NCI-H2107 treated with DMSO at 0.1 percent for 48 hours (cell line): ENCODE measurements around the gene MICAL3.
A peak's percentile ranks its signal among the peaks of the same experiment; 100 is the strongest.

Experiments
- DNase-seq: peaks from one replicate; lab custom pipeline; 2025; ENCODE audit not compliant: unreplicated experiment; lab: John Stamatoyannopoulos, UW

Gene MICAL3

DNA sequence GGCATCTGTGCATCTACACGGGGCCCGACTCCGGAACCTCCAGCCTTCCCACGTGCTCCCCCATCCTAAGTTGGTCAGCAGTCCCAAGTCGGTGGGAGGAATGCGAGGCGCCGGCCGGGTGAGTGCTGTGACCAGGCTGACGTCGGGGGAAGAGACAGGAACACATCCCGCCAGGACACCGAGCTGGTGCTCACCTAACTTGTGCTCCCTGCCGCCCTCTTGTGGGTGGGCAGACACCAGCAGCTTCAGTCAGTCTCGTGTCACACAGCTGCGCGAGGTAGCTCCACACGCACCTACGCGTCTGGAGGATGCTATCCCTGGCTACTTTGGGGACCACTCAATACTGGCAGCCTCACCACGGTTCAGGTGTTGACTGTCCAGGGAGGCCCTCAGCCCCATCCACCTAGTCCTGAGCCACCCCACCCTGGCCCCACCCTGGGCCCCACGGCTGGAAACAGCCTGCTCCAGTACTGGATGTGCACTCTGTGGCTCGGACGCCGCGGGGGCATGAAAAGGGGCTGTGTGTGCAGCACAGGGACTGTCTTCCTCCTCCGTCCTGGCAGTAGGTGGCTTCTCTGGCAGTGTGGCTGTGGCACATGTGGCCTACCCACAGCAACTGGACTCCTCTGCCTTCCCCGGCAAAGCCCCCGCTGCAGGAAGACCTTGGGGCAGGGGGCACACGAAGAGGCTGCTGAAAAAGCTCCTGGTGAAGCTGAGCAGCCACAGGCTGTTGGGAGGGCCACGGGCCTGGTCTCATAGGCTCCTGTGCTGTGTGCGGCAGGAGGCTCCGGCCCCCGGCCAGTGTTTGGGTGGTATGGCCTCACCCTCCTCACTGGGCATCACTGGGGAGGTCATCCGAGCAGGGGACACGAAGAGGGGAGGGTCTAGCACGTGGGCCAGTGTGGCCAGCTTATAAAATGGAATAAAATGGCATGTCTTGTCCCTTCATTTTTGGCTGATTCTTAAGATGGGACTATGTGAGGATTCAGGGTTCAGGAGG is 238.9 kb downstream of the MICAL3 start:
- DNase-seq, result no peak

GRCh38 chr22:17784776-17785175 is 239.6 kb downstream of the MICAL3 start:
- no peak for DNase-seq

- DNase-seq, result no peak
Observed at GRCh38 chr22:17783773-17784480, 240.4 kb downstream of the MICAL3 start.

DNA sequence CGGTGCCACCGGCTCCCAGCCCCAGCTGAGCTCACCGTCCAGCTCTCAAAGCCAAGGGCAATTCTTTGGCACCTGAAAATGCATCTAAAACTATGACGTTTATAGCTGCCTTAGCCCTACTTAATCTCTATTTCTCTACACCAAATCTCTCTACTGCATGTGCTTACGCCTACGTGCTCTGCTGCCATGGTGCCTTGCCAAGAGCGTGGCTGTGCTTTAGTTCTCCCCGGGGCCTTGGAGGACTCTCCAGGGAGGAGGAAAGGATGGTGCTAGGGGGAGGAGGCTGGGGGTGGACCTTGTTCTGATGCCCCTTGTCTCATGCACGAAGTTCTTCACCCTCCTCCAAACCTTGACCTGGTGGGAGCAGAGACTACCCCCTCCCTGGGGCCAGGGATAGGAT is 241.0 kb downstream of the MICAL3 start:
- no peak for DNase-seq

GRCh38 chr22:17782621-17783020 is 241.7 kb downstream of the MICAL3 start:
- no peak for DNase-seq

DNA sequence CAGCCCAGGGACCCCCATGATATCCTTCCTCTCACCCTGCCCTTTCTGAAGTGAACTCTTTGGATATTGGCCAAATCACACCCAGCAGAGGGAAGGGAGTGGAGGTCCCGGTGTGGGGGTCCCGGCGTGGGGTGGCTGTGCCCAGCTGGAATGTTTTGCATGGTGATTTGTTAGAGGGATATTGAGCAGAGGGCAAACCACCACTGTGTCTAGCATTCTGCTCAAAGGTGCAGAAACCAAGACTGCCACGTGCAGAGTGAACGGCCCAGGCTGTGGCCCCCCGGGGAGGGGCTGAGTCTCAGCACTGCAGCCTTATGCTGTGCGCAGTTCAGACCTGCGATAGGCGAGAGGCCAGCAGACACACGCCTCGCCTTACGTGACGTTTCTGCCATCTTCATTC is 242.2 kb downstream of the MICAL3 start:
- DNase-seq, result no peak

GRCh38 chr22:17781319-17782031 is 242.9 kb downstream of the MICAL3 start:
- DNase-seq, result no peak

- no peak for DNase-seq
Observed at GRCh38 chr22:17780741-17781318, 243.5 kb downstream of the MICAL3 start.

DNA sequence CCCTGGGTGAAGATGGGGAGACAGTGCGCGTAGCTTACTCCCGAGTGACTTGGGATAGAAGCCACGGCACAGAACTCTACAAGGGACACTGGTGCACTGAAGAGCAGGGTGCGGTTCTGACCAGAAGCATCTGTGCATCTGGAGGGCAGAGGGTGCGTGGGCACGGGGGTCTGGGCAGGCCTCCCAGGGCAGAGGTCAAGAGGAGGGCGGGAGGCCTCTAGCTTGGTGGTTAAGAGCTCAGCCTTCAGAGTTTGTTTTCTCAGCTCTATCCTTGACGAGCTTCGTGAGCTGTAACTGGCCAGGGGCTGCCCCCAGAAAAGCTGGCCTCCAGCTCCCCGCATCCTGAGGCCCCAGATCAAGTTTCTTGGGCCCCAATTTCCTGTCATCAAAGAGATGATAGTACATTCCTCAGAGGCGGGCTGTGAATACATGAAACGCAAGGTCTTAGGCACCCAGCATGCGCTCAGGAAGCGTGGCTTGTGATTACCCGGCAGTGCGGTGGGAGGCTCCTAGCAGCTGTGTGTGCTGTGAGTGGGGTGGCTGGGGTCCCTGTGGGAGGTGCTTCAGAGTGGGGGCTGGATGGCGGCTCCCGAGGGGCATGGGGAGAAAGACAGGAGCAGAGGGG is 244.1 kb downstream of the MICAL3 start:
- DNase-seq, result no peak

GRCh38 chr22:17779286-17780115 is 244.9 kb downstream of the MICAL3 start:
- DNase-seq, result peak; percentile 48

DNA sequence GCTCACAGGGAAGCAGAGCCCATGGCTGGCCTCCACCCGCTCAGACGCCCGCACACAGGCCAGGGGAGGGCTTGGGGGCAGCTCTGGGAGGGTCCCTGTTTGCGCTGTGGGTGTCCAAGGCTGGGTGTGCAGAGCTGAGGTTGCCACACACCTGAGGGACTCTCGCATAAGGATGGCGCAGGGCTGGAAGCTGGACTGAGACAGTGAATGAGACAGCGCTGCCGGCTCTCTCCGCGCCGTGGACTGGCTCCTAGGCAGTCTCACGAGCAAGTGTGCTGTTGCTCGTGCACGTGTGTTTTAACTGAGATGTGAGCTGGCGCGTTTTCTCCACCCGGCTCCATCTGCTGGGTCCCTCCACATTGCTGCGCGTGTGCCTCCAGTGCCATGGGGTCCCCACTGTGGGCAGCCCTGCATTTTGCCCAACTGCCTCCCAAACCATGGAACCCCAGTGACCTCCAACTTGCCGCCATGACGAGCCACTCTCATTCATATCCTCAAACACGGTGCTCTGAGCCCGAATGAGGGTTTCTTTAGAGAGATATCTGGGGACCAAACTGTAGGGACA is 245.9 kb downstream of the MICAL3 start:
- DNase-seq, result no peak

DNA sequence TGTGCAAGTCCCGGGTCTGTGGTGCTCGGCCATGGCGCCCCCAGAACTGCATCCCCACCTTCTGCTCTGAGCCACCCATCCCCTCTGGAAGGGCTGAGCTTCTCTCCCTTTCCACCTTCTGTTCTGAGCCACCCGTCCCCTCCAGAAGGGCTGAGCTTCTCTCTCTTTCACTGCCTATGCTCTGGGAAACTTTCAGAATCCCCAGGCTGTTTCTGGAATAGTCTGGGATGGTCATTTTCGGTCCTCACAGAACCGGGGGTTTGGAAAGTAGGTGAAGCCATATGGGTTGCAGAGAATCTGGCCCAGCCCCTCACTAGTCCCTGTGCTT is 246.7 kb downstream of the MICAL3 start:
- no peak for DNase-seq

DNA sequence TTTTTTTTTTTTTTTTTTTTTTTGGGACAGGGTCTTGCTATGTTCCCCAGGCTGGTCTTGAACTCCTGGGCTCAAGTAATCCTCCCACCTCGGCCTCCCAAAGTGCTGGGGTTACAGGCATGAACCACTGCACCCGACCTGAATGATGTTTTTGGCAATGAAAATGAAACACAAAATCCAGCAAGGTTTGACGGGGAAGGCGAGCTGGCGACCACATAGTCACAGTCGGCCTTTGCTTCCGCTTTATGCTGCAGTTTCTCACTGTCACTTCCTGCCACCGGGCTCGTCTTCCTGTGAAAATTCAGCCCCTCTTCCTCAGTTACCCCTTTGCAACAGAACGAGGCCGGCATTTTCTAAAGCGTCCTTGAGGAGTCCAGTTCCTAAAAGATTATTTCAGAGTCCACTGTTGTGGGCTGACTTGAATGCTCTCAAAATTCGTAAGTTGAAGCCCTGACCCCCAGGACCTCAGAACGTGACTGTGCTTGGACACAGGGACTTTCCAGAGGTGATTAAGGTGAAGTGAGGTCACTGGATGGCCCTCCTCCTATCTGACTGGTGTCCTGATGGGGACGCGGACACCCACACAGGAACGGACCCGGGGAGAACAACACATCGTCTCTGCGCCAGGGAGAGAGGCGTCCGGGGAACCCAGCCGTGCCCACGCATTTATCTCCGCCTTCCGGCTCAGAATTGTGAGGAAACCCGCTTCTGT is 247.2 kb downstream of the MICAL3 start:
- no peak for DNase-seq

- DNase-seq, result no peak
Observed at GRCh38 chr22:17775781-17776465, 248.4 kb downstream of the MICAL3 start.

DNA sequence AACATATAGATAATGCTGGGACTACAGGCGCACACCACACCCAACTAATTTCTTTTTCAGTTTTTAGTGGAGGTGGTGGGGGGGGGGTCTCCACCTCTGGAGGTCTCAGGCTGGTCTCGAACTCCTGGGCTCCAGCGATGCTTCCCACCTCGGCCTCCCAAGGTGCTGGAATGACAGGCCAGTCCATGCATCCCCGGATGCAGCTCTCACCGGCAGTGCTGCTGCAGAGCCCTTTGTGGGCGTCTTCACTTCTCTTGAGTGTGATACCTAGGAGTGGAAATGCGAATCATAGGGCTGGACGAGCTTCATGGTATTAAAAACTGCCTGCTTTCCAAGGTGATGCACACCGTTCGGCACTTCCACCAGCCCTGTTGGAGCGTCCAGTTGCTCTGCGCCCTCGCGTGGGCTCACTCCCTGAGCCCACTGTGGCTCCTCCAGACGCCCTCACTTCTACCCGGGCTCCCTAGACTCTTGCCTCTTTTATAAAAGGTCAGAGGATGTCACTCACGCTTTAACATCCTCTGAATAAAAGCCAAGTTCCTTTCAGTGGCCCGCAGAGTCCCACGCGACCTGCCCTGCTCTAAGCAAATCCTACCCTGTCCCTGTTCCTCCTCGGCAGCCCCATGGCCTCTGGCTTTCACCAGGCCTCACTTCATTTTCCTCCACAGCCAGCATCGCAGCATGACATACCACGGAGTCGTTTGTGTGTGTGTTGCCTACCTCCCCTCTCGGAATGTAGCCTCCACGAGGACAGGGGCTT is 249.3 kb downstream of the MICAL3 start:
- no peak for DNase-seq

GRCh38 chr22:17774206-17774925 is 250.0 kb downstream of the MICAL3 start, which contains the start of gene BID:
BID (minus strand) TSS chr22:17774469; CDS start chr22:17750116, 24,353 bp downstream.
- no peak for DNase-seq
